H1 (cell line): Measurements from ENCODE around the gene ART4.

ENCODE experiments used
- BCL11A ChIP-seq, 2 experiments: IDR thresholded peaks; one replicate each; pipeline ENCODE4 v1.6.1; 2011; ENCODE audit warnings: low read depth in 2 of 2, low read length in 2 of 2, mild to moderate bottlenecking in 2 of 2
- CBX5 ChIP-seq: fragments of 300-800, 300-1000 bp; sonication (generic); IDR thresholded peaks from 2 replicates; pipeline ENCODE4 v1.7.1; 2016; ENCODE audit warnings: antibody characterized with exemption, low read length, low read depth
- CHD2 ChIP-seq: IDR thresholded peaks from 2 replicates; pipeline ENCODE4 v1.6.1; 2012; ENCODE audit warnings: low read length, improper control_type of control experiment
- RBBP5 ChIP-seq: IDR thresholded peaks from 2 replicates; pipeline ENCODE4 v1.7.1; 2012; ENCODE audit warnings: low read depth, mild to moderate bottlenecking, inconsistent platforms, low read length, moderate library complexity, borderline replicate concordance
- TAF1 ChIP-seq: IDR thresholded peaks from 2 replicates; pipeline ENCODE4 v1.6.1; 2011; ENCODE audit warnings: mild to moderate bottlenecking, low read depth, low read length
- TF ChIP-seq, protein P1 (sequence below), 3 experiments: IDR thresholded peaks; 1 replicate in 2 of 3; 2 replicates in 1 of 3; pipeline versions ENCODE4 v1.5.1 to v1.6.1; 2011; ENCODE audit warnings: low read length in 3 of 3, mild to moderate bottlenecking in 3 of 3, inconsistent platforms in 2 of 3, low read depth in 1 of 3, moderate library complexity in 1 of 3; ENCODE audit not compliant: insufficient read depth in 1 of 3; ENCODE audit errors: control extremely low read depth in 1 of 3
- TF ChIP-seq, protein P2 (sequence below): IDR thresholded peaks from 2 replicates; pipeline ENCODE4 v1.6.1; 2011; ENCODE audit warnings: low read depth, mild to moderate bottlenecking, low read length; ENCODE audit not compliant: insufficient read depth

DNA sequence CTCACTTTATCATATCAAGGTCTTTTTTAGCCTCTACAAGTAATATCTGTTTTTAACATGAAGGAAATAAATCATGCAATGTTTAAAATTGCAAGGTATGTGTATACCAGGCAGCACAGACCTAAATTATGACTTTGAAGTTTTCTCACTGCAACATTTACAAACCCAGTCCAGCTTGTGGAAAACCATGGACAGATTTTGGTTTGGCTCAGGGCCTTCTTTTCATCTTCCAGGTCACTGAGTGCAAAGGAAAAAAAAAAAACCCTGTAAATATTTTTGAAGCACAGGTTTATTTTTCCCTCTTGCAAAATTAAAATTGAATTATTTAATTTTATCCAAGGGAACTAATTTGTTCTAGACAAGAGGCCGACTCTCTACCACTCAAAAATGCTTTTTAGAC lies 28.6 kb upstream of the ART4 start:
- TF ChIP-seq CBX5 (no peak), CHD2 (no peak), BCL11A (IDR thresholded peaks at IDR 0.05; ENCODE audit: low read depth in 2 of 2, low read length in 2 of 2) (no peak), TAF1 (no peak), RBBP5 (no peak)
- TF ChIP-seq, protein P1, sequence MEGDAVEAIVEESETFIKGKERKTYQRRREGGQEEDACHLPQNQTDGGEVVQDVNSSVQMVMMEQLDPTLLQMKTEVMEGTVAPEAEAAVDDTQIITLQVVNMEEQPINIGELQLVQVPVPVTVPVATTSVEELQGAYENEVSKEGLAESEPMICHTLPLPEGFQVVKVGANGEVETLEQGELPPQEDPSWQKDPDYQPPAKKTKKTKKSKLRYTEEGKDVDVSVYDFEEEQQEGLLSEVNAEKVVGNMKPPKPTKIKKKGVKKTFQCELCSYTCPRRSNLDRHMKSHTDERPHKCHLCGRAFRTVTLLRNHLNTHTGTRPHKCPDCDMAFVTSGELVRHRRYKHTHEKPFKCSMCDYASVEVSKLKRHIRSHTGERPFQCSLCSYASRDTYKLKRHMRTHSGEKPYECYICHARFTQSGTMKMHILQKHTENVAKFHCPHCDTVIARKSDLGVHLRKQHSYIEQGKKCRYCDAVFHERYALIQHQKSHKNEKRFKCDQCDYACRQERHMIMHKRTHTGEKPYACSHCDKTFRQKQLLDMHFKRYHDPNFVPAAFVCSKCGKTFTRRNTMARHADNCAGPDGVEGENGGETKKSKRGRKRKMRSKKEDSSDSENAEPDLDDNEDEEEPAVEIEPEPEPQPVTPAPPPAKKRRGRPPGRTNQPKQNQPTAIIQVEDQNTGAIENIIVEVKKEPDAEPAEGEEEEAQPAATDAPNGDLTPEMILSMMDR (IDR thresholded peaks at IDR 0.05; ENCODE audit: control extremely low read depth in 1 of 3, insufficient read depth in 1 of 3, low read depth in 1 of 3, low read length in 3 of 3) = no peak
- TF ChIP-seq, protein P2, sequence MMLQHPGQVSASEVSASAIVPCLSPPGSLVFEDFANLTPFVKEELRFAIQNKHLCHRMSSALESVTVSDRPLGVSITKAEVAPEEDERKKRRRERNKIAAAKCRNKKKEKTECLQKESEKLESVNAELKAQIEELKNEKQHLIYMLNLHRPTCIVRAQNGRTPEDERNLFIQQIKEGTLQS = no peak
